Measurements from ENCODE around the gene PIRT. TPM values are rescaled to one million over a fixed set of nuclear protein-coding genes. Genes with fewer than 3 reads are reported as not detected.

The PIRT gene
- total RNA-seq = not detected in 2 replicates

DNA sequence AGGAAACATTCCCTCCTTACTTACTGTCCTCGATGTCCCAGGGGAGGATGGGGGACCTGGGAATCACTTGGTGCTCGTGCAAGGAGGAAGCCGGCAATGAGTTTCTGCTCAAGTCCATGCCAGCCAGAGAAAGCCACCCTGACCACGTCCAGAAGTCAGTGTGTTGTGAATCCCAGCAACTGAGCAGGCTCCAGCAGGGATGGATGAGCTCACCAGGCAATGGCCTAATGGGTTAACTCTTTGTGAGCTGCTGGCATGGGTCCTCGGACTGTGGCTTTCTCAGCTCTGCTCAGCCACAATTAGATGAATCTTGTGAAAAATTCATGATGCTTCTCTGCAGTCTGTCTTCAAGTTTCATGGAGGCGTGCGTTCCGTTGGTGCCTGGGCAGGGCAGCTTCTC, at the start of gene PIRT:
TSS of gene PIRT (minus strand) at position 167 of the 400 bp plus-strand sequence. CDS start 12,442 bp downstream, outside the sequence.

DNA sequence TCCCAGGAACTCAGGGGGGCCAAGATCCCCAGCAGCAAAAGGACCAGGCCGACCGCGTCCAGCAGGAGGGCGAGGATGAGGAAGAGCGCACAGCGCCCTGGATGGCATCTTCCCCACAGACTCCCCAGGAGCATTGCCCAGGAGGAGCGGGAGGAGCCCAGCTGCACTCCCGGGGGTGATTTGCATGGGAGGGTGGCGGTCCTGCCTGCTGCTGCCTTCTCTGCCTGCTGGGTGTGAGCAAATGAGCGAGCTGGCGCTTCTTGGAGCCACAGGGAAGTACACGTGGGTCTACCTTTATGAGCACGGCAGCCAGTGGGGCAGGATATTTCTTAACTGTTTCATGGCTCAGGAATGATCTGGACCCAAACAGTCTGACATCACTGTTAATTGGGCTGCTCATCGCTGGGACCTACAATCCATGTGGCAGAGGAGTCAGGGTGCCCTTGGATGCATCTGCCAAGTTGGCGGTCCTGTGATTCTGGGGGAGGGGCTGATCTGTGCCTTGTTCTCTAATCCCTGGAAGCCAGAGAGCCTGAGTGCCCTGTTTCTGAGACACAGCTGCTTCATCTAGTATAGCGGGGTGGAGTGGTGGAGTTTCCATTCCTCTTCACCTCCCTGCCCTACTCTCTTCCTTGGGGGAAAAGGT, 33.9 kb downstream of the PIRT start, which contains the start of gene TMEM238L:
TSS of gene TMEM238L (minus strand) at position 270 of the 646 bp plus-strand sequence. CDS start at position 134, 136 bp downstream.

Other genes starting within 250 kb of the PIRT start
- gene MYH3, start 180.8 kb downstream of the PIRT start, total RNA-seq = 0.54 TPM in 1 of 2 replicates, not detected in the other
- gene SCO1, start 140.6 kb downstream of the PIRT start, total RNA-seq = 25.3 and 26.7 TPM in 2 replicates
- gene ADPRM, start 140.5 kb downstream of the PIRT start, total RNA-seq = 4.5 and 9.9 TPM in 2 replicates
- 2.3 and 6.0 TPM in 2 replicates for gene TMEM220, start 108.1 kb downstream of the PIRT start, total RNA-seq
- gene TMEM238L, start 34.0 kb downstream of the PIRT start, total RNA-seq = not detected in 2 replicates

Data from cardiac atrium fibroblast (primary cell).